Measurements from ENCODE around the gene LRP1-AS. TPM values are rescaled to one million over a fixed set of nuclear protein-coding genes. Genes with fewer than 3 reads are reported as not detected.

Gene LRP1-AS
- polyA plus RNA-seq, 1 donor, result 0.77 TPM

DNA sequence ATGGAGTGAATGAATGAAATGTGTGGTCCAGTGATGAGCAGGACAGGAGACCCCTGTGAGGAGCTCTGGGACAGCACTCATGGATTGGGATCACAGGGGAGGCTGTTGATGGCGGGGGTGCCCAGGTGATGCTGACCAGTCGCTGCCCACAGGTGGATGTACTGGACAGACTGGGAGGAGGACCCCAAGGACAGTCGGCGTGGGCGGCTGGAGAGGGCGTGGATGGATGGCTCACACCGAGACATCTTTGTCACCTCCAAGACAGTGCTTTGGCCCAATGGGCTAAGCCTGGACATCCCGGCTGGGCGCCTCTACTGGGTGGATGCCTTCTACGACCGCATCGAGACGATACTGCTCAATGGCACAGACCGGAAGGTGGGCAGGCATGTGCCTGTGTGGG, 13.3 kb upstream of the LRP1-AS start:
- DNase-seq (ENCODE audit: low read depth), result no peak

DNA sequence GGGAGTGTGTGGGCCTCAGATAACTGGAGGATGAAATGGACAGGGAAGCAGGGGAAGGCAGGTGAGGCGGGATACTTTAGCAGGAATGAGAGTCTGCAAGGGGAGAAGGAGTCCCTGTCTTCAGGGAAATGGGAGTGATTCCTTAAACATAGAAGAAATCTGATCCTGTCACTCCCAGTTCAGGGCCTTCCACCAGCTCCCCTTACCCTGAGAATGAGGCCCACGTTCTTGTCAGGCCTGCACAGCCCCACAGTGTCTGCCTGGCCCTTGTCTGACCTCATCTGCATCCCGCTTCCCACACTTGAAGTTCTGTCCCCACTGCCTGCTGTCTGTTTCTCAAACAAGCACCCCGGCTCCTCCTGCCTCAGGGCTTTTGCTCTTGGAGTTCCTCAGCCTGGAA, 12.6 kb upstream of the LRP1-AS start:
- no peak for DNase-seq (ENCODE audit: low read depth)

DNA sequence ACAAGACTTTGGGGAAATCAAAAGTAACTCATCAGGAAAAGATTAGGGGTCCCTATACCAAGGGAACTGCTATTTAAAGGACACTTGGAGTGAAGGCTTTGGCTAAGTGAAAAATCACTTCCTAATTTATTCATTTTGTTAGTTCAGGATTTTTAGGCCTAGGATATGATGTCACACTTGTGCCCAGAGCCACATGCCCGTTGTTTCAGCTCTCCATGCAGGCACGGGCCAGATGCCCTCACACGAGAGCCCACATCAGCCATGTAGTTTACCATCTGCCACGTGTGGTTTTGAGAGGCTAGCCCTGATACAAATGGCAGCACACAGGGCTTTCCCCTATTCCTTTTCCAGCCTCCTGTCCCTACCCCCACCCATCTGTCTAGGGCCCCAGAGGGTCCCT, 11.9 kb upstream of the LRP1-AS start:
- DNase-seq (ENCODE audit: low read depth), result no peak

DNA sequence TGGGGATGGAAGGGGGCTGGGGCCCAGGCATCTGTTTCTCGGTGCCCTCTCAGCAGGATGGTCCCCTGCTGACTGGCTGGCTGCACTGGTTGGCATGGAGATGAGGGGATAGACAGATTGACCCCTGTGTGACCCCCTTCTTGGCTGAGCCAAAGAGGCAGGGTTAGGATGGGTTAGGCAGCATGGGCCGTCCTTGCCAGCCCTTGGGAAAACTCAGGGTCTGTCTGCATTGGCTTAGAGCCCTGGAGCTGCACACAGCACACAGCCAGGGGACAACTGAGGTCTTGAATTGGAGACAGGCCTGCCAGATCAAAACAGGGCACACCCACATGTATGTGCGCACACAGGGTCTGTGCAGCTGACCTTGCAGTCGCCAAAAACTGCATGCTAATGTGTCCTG, 11.2 kb upstream of the LRP1-AS start:
- DNase-seq (ENCODE audit: low read depth), result no peak

DNA sequence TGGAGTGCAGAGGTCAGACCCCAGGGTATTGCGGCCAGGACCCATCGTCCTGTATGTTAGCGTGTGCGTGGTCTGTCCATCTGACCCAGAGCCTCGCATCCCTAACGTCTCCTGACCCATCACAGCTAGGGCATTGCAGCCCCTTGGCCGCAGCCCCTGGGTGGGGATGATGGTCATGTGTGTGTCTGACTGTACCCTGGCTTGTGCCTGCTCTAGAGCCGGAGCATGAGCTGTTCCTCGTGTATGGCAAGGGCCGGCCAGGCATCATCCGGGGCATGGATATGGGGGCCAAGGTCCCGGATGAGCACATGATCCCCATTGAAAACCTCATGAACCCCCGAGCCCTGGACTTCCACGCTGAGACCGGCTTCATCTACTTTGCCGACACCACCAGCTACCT, 10.8 kb upstream of the LRP1-AS start:
- no peak for DNase-seq (ENCODE audit: low read depth)

DNA sequence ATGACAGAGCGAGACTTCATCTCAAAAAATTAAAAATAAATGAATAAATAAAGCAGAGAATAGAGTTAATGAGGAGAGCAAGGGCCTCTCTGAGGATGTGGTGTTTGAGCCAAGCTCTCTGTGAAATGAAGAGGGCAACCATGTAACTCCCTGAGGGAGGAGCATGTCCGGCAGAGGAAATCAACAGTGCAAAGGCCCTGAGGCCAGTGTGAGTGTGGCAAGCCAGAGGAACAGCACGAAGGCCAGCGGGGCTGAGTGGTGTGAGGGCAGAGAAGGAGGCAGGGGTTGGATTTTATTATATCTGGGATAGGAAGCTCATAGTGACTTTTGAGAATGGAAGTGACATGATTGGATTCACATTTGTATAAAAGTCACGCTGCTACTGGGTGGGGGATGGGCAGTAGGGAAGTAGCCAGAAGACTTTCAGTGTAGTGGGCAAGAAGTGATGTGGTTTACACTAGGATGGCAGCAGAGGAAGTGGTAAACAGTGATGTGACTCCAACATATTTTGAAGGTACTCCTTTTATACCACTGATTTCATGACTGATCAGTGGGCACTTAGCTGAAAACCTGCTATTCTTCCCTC, 10.3 kb upstream of the LRP1-AS start:
- DNase-seq (ENCODE audit: low read depth), result no peak

DNA sequence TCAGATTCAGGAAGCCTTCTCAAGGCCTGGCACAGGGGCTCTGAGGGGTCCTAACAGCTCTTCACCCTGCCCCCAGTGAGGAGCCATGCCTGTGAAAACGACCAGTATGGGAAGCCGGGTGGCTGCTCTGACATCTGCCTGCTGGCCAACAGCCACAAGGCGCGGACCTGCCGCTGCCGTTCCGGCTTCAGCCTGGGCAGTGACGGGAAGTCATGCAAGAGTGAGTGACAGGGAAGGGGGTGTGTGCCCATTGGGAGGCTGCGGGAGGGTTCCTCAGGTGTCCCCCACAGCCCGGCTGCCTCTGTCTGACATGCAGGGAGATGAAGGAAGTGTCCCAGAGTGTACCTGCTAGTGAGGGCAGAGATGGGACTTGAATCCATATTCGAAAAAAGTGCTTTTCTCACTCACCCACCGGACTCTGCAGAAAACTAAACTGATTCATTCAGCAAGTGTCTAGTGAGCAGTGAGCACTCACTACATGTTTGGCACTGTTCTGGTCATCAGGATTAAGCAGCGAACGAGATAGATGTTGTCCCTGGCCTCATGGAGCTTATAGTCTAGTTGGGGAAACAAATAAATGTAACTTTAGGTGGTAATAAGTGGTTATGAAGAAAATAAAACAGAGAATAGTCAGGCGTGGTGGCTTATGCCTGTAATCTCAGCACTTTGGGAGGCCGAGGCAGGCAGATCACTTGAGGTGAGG, 9.4 kb upstream of the LRP1-AS start:
- no peak for DNase-seq (ENCODE audit: low read depth)

DNA sequence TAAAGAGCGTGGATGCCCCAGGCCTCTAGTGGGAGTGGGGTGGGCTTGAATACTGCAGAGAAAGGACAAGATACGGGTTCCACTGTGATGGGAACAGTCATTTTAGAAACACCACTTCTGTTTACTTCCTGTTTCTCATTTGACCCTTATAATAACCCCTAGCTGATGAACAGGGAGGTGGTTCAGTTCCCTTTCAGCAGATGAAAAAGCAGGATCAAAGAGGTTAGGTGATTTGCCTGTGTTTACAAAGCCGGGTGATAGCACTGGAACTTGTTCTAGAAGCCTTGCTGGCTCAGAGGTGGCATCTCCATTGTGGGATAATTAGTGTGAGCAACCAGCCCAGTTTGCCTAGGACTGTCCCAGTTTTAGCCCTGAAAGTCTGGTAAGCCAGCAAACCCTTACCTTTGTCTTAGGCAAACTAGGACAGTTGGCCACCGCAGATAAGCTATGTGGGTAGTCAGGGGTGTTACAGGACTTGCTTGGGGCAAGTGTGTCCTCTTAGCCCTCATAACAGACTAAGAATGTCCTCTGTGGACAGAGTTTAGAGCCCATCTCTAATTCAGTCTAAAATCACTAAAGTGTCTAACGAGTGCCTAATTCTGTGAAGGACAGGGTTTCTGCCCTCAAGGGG, 7.5 kb upstream of the LRP1-AS start:
- DNase-seq (ENCODE audit: low read depth), result no peak

DNA sequence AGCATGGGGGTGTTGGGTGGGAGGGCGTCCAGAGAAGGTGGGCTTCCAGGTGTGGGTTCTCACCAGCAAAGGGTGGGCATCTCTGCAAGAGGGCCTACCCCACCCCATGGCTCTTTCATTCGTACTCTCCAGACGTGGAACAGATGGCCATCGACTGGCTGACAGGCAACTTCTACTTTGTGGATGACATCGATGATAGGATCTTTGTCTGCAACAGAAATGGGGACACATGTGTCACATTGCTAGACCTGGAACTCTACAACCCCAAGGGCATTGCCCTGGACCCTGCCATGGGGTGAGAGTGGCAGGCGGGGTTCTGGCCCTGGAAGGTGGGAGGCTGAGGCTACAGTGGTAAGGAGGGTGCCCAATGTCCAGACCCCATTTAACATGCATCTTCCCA, 6.7 kb upstream of the LRP1-AS start:
- DNase-seq (ENCODE audit: low read depth), result no peak

DNA sequence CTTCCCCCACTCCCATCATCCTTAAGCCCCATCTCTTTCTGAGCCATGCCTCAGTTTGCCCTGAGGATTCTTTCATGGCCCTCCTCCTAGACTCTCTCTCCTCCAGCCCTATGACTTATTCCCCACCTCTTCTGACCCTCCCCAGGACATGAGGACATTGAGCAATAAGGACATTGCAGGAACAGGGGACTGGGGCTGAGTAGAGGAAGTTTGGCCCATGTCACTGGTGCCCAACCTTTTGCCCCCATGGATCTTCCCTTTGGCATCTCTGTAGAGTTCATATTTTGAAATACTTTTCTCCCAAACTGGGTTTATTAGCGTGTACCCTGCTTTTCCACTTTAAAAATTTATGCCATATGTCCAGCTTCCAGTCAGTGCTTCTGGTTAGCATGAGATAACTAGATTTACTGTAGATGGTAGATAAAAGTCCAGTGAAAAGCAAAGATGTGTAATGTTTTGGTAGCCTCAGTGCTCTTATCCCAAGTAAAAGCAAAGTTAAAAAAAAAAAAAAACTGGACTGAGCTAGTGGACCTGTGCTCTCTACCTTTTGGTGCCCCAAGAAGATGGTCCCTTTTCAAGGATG, 6.1 kb upstream of the LRP1-AS start:
- no peak for DNase-seq (ENCODE audit: low read depth)

DNA sequence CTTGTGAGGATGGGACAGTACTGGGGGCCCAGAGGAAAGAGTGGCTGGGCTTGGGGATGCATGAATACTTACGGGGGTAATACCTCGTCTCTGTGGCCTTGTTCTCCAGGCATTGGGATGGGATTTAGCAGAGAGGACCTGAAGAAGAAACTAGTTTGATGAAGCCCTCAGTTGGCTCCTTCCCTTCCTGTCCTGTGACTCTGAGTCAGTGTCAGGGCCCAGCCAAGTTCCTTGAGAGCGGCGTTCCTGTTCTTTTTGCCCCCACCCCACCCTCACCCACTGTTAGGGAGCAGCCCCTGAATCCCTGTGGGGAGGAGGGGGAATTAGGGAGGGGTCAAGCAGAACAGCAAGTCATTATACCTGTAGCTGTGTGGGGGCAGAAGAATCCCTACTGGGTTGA, 5.2 kb upstream of the LRP1-AS start:
- no peak for DNase-seq (ENCODE audit: low read depth)

DNA sequence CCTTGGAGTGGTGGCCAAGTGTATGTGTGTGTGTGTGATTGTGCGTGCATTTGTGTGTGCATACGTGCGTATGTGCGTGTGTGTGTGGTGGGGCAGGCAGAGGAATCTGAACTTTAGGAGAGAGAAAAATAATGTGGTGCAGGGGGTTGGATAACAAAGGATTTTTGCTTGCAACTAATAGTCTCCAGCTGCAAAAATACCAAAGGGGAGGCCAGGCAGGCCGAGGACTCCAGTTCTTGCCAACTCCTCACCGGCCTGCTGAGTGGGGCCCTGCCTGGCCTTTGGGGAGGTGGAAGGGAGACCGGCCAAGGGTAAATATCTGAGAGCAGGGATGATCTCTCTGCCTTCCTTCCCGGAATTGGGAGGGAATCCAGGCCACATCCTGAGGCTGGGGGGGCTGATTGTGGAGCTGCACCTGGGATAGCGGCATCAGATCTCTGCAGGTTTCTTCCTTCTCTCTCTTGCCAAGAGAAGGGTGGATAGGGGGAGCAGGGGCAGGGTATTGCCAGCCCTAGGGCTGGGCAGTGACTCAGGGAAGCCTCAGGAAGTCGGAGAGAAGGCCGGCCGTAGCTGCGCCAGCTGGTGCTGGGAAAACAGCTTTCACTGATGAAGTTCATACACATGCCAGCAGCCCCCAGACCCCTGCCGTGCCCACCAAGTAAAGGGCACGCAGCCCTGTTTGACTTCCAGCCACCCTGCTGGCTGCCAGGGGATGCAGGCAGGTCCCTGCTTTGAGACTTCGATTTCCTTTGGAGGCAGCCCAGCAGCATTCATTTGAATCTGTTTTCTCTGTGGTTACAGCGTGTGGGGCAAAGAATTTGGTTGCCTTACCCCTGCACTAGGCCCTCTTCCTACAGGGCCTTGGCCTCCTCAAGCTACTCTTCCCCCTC, 4.6 kb upstream of the LRP1-AS start:
- DNase-seq (ENCODE audit: low read depth), result no peak

DNA sequence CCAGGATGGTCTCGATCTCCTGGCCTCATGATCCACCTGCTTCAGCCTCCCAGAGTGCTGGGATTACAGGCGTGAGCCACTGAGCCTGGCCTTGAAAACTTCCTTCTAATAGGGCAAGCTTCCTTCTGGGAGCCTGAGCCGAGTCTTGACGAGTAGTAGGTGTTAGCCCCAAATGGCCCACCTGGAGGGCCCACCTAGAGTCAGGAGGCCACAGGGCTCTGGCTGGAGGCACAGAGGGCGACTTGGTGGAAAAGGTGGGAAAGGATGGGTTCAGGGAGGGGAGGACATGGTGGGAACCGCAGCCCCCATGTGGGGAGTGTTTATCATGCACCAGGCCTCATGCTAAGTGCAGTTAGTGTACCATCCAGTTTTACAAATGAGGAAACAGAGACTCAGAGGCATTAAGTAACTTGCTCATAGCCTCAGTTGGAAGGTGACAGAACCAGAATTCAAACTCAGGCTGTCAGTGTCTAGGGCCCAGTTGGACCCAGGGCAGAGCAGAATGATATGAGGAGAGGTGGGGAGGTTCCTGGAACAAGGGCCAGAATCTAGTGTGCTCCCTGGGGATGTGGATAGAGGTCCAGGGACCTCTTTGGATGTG, 3.1 kb upstream of the LRP1-AS start:
- no peak for DNase-seq (ENCODE audit: low read depth)

DNA sequence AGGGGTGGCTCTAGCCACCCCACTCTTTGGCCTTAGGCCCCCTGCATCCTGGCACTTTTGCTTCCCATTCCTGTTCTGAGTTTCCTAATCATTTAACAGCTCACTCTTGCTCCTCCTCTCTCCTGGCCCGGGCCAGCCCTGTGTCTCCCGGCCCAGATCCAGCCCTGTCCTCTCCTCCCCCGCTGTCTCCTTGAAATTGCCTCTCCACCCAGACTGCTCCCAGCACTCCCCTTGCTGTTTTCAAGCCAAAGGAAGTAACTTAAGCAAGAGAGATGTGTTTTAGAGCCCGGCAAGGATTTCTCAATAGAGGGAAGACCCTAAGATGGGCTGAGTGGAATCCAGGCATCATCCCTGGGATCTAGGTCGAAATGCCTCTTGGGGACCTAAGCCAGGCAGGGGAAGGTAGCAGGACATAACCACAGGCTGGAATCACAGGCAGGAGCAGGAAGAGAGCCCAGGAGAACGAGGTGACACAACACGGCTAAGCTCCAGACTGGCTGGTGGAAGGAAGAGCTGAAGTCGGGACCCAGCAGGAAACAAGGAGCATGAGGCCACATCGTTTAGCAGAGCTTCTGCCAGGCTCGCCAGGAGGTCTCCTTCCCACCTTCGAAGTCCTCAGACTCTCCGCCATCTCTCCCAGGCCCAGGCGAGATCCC, 2.0 kb upstream of the LRP1-AS start:
- no peak for DNase-seq (ENCODE audit: low read depth)

DNA sequence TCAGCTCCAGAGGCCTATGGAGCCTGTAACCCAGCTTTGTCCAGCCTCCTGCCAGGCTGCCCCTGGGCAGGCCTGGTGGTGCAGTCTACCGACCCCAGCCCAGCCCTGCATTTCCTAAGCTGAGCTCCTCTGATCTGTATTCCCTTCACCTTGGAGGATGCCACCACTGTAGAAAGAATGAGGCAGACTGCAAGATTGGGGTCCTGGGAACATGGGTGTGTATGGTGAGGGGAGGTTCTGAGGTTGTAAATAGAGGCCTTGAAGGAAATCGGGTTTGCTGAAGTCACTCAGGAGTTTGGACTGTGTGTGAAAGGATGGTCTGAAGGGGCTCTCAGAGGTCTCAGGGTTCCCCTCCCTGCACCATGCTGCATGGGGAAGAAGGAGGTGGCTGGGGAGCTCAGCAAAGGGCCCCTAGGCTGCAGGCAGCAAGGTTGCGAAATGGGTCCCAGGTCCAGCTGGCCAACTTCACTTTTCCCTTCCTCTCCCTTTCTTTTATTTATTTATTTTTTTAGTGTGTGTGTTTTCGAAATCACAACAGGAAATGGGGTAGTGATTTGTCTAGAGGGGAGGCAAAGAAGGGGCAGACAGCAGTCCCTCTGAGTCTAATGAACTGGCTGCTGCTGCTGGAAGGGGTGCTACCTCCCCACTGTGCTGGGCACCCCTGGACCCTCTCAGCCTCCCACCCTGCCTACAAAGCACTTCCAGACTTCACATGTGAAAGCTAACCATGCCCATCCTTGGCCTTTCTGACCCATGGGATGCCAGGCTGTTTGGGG, 1.2 kb upstream of the LRP1-AS start:
- peak; percentile 44 for DNase-seq (ENCODE audit: low read depth)

DNA sequence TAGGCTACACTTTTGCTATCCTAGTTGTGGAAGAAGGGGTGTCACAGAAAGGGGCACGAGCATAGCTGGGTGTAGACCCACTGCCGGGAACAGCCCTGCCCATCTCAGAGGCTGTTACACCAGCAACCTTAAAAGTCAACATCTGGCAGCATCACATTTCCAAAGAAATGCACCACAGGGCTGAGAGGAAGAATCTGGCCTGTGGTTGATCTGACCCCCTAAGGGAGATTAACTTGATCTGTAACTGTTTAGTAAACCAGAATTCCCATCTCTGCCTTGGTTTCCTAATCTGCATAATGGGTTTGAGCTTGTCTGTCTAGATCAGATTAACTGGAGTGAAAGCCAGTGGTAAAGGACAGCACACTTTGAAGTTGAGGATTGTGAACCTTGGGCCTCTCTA, 1.3 kb downstream of the LRP1-AS start:
- no peak for DNase-seq (ENCODE audit: low read depth)

DNA sequence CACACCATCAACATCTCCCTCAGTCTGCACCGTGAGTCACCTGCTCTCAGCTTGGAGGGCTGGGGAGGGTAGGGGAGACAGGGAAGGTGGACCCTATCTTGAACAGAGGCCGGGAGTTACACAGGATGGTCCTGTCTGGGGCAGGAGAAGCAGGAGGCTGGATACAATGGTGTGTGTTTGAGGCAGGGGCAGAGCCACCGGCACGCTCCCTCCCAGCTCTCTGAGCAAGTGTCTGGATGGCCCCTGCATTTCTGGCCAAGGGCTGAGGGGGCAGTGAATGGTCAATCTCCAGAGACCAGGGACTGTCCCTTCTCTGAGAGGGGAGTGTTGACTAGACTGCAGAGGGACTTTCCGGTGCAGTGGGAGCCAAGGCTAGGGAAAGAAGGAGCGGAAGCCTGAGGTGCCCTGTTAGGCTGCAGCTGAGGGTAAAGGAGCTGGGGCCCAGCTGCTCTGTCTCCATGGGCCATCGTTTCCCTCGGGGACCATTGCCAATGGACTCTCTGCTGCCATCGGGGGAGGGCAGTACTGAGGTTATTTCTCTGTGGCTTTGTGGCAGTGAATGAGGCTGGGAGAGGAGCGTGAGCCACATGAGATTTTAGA, 1.9 kb downstream of the LRP1-AS start:
- no peak for DNase-seq (ENCODE audit: low read depth)

DNA sequence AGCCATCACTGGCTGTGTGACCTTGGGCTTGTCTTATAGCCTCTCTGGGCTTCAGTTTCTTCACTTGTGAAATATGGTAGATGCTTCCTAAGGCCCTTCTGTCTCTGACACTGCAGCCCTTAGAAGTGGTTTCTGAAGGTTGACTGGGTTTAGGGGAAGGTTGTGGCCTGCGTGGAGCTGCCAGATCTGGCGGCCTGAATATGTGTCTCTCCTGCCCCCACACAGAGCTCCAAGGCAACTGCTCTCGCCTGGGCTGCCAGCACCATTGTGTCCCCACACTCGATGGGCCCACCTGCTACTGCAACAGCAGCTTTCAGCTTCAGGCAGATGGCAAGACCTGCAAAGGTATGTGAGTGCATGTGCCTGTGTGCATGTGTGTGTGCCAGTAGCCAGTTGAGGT, 4.0 kb downstream of the LRP1-AS start:
- DNase-seq (ENCODE audit: low read depth), result no peak

DNA sequence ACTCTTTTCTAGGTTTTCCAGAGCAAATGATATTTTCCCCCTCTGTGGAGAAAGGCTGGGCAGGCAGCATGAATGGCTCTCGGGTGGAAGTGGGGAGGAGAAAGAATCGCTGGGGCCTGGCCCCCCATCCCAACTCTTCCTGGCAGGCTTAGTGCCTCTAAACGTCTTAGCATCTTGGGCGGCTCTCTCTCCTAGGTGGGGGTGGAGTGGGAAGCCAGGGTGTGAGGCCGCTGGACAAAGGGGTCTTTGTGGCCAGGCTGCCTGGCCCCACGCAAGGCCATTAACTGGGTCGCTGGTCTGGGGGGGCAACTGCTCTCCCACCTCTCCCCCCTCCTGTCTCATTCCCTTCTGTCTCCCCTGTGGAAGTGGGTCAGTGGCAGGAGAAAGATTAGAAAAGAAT, 4.7 kb downstream of the LRP1-AS start:
- no peak for DNase-seq (ENCODE audit: low read depth)

DNA sequence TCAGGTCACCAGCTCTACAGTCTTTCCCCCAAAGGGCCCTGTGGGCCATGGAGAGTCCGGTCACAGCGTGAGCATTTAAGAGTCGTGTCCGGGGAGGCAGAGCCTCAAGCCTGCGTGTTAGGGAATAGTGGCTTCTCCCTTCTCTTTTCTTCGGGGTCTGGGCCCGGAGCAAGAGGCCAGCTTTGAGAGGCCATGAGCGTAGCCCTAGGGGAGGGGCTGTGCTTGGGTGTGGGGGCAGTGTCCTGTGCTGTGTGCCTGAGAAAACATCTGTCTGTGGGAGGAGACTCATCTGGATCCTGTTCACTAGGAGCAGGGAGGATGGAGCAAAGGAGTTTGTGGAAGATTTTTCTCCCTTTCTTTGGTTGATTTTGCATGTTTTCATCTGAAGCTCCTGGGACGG, 5.3 kb downstream of the LRP1-AS start:
- DNase-seq (ENCODE audit: low read depth), result no peak

Data from forelimb muscle (tissue), 1 donor.